GM12892 (cell line): ENCODE data around the gene DCAF10.

Experiments
- POLR2A ChIP-seq: IDR thresholded peaks from 2 replicates; pipeline ENCODE4 v1.6.1; 2011; ENCODE audit warnings: low read depth, low read length, control low read depth
- POLR2AphosphoS5 ChIP-seq: IDR thresholded peaks from 2 replicates; pipeline ENCODE4 v1.6.1; 2011; ENCODE audit warnings: low read depth, low read length, control low read depth

- TF ChIP-seq POLR2AphosphoS5 (no peak), POLR2A (no peak)
These were observed 75.8 kb downstream of the DCAF10 start for GRCh38 chr9:37876376-37876775.
